Measurements from ENCODE around the gene ZFYVE9. TPM values are rescaled to one million over a fixed set of nuclear protein-coding genes. Genes with fewer than 3 reads are reported as not detected.

ZFYVE9 gene
- total and polyA plus RNA-seq, 10 of the 15 experiments (the other 5 are each of a cell fraction or from before 2014, with no cell fraction given): 0.26 to 6.9 (median 2.3) TPM

DNA sequence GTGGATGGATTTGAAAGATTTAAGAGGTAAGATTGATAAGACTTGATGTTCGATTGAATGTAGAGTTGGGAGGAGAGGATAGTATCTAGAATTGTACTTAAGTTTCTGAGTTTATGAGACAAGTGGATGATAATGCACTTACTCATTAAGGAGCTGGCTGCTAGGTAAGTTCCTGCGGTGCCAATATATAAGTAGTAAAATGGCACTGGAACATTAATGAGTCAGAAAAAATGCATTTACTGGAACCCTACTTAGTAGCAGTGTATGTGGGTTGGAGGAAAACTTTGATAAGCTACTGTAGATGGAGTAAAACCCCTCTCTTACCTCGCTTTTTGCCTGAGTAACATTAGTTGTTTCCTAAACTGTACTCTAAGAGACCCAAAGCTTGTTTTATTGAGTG lies 68.2 kb downstream of the ZFYVE9 start:
- H3K4me2 ChIP-seq (ENCODE audit: control insufficient read depth, insufficient read depth): no peak overlapping the region
- FAIRE-seq (no peak), ATAC-seq (no peak), DNase-seq (ENCODE audit: low read depth, low spot score) (no peak)
- 61% methylated on average over 3 of the region's 3 CpGs for WGBS (ENCODE audit: insufficient coverage, insufficient replicate concordance, low lambda C conversion rate, missing lambda C conversion rate)
- no peaks in the 10 kb centered on the region; the same call in 1 of the 3 replicates for H3K9me3 ChIP-seq (replicated peaks; ENCODE audit: control insufficient read depth, insufficient read depth, low read length)
- H3K4me1 ChIP-seq (ENCODE audit: control insufficient read depth, insufficient read depth, low read length): no peaks in the 10 kb centered on the region
- no peaks in the 10 kb centered on the region for H4K20me1 ChIP-seq (ENCODE audit: control insufficient read depth, insufficient read depth)
- RAD21 ChIA-PET (ENCODE audit: unreplicated experiment): no interaction called here
- H3K36me3 ChIP-seq (ENCODE audit: control insufficient read depth in 2 of 2, insufficient read depth in 2 of 2, low read length in 1 of 2): no peaks in the 10 kb centered on the region
- H3K27ac ChIP-seq (ENCODE audit: control insufficient read depth, insufficient read depth): no peak overlapping the region
- POLR2A ChIA-PET: interaction anchor here (0.6 kb wide), 1 partner anchor 82 kb away, joined by 4 read pairs; no protein-coding TSS in a partner anchor
- intact Hi-C loops (cut with micrococcal nuclease; ENCODE audit: unreplicated experiment): no loop called here
- SMC1A ChIA-PET (ENCODE audit: uncharacterized antibody, unreplicated experiment): no interaction called here
- no peak overlapping the region for H2AFZ ChIP-seq (ENCODE audit: control insufficient read depth, low read depth, low read length)
- TF ChIP-seq LARP7 (IDR thresholded peaks at IDR 0.05) (no peak), ZNF687 (IDR thresholded peaks at IDR 0.05) (no peak), SMAD1 (IDR thresholded peaks at IDR 0.05; ENCODE audit: low read depth, partially characterized antibody) (no peak), BACH1 (IDR thresholded peaks at IDR 0.05; ENCODE audit: borderline replicate concordance) (no peak), JUNB (IDR thresholded peaks at IDR 0.05) (no peak), CHD2 (IDR thresholded peaks at IDR 0.05; ENCODE audit: borderline replicate concordance, low read depth, low read length) (no peak), TARDBP (IDR thresholded peaks at IDR 0.05; ENCODE audit: borderline replicate concordance) (no peak), SPI1 (IDR thresholded peaks at IDR 0.05; ENCODE audit: borderline replicate concordance, insufficient read depth, low read depth, low read length) (no peak), TBL1XR1 (IDR thresholded peaks at IDR 0.05; ENCODE audit: low read depth, low read length) (no peak), SREBF1 (IDR thresholded peaks at IDR 0.05; ENCODE audit: low read length) (no peak), CBFB (IDR thresholded peaks at IDR 0.05; ENCODE audit: low read depth) (no peak), KDM1A (IDR thresholded peaks at IDR 0.05; ENCODE audit: borderline replicate concordance) (no peak), YY1 (IDR thresholded peaks at IDR 0.05; ENCODE audit: low read depth, low read length) (no peak), ATF3 (IDR thresholded peaks at IDR 0.05; ENCODE audit: borderline replicate concordance, extremely low read depth, low read depth, low read length) (no peak), TCF12 (IDR thresholded peaks at IDR 0.05; ENCODE audit: low read depth, low read length) (no peak), NRF1 (conservative IDR thresholded peaks at IDR 0.05; ENCODE audit: low read depth, low read length) (no peak), ATF2 (IDR thresholded peaks at IDR 0.05; ENCODE audit: low read length) (no peak)
- TF ChIP-seq, protein P1, sequence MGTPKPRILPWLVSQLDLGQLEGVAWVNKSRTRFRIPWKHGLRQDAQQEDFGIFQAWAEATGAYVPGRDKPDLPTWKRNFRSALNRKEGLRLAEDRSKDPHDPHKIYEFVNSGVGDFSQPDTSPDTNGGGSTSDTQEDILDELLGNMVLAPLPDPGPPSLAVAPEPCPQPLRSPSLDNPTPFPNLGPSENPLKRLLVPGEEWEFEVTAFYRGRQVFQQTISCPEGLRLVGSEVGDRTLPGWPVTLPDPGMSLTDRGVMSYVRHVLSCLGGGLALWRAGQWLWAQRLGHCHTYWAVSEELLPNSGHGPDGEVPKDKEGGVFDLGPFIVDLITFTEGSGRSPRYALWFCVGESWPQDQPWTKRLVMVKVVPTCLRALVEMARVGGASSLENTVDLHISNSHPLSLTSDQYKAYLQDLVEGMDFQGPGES (IDR thresholded peaks at IDR 0.05): no peak
- H3K79me2 ChIP-seq (ENCODE audit: control insufficient read depth, insufficient read depth, low read length): no peaks in the 10 kb centered on the region
- in situ Hi-C loops (cut with MboI): no loop called here
- no TSS peak for BruUV-seq (replicated peaks)
- no peaks in the 10 kb centered on the region for H3K27me3 ChIP-seq (replicated peaks in 1 of 2; ENCODE audit: control insufficient read depth in 2 of 2, insufficient read depth in 2 of 2, low read length in 1 of 2)
- CTCF ChIA-PET: no interaction called here
- H3K9ac ChIP-seq (ENCODE audit: control insufficient read depth, insufficient read depth, low read length): no peak overlapping the region
- H3K4me3 ChIP-seq: no peak overlapping the region

Measured in GM12878 (cell line).